Upper lobe of left lung (tissue), 4 donors: ENCODE measurements around the gene RUNX2.

Source experiments
- EP300 ChIP-seq, 4 donors: sonication (generic); formaldehyde crosslinking; IDR thresholded peaks; one replicate each; pipeline ENCODE4 v1.5.1; 2017; ENCODE audit warnings: antibody characterized with exemption in 4 of 4, control low read depth in 2 of 4
- TF ChIP-seq, protein P1 (sequence below), 6 experiments: fragments of 450-650 bp in 4 of 6; fragments of 200-600 bp in 2 of 6; sonication (generic) in 2 of 6; IDR thresholded peaks; one replicate each; pipeline ENCODE4 v1.5.1; 2016 to 2019; ENCODE audit warnings: antibody characterized with exemption in 6 of 6

DNA sequence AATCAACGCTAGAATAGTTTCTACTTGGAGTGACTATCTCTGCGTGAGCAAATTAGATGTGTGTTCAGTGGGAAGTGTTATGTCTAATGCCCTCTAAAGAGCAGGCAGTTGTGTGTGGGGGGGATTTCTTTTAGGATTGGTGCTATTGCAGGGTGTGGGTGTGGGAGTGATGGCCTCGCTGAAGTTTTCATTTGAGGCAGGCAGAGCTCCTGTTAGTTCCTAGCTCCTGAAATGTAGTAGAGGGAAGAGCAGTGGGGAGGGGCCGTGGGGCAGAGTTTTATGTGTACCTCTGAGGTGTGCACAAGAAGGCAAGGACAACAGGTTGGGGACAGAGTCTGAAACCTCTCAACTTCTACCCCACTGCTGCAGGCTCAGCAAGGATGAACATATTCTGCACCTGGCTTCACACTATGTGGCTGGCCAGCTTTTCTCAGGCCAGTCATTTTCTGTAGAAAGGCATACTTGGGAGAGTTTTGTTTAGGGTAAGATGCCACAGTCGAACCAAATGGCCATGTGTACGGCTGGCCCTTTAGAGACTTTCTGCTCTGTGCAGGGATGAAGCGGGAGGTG, 278.8 kb downstream of the RUNX2 start:
- TF ChIP-seq, protein P1, sequence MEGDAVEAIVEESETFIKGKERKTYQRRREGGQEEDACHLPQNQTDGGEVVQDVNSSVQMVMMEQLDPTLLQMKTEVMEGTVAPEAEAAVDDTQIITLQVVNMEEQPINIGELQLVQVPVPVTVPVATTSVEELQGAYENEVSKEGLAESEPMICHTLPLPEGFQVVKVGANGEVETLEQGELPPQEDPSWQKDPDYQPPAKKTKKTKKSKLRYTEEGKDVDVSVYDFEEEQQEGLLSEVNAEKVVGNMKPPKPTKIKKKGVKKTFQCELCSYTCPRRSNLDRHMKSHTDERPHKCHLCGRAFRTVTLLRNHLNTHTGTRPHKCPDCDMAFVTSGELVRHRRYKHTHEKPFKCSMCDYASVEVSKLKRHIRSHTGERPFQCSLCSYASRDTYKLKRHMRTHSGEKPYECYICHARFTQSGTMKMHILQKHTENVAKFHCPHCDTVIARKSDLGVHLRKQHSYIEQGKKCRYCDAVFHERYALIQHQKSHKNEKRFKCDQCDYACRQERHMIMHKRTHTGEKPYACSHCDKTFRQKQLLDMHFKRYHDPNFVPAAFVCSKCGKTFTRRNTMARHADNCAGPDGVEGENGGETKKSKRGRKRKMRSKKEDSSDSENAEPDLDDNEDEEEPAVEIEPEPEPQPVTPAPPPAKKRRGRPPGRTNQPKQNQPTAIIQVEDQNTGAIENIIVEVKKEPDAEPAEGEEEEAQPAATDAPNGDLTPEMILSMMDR (IDR thresholded peaks at IDR 0.05): no peak
- no peak for TF ChIP-seq EP300 (IDR thresholded peaks at IDR 0.05)
